Left lung (tissue), 10 donors: ENCODE measurements around the gene DHX38. TPM values are rescaled to one million over a fixed set of nuclear protein-coding genes. Genes with fewer than 3 reads are reported as not detected.
A peak's percentile ranks its signal among the peaks of the same experiment; 100 is the strongest.
"Not testable (repeated sequence)": the region's sequence is repeated elsewhere in the genome, so short reads cannot be mapped to it uniquely, and the experiment has no call there.

Experiments
- ATAC-seq: fragments of 200-7000 bp; cut with Tn5 transposase; one replicate; pipeline ENCODE4 v1.9.1; 2020; ENCODE audit warnings: moderate library complexity
- DNase-seq, 4 donors: peaks; one replicate each; pipeline ENCODE4 v3.0.0-alpha.2; 2013 to 2020
- H3K27ac ChIP-seq, 2 donors: fragments of 200-600 bp; sonication (generic) in 1 of 2; one replicate each; pipeline versions ENCODE4 v1.5.0 to v1.8.0; 2020 to 2021
- H3K27me3 ChIP-seq, 2 donors: fragments of 200-600 bp; sonication (generic) in 1 of 2; one replicate each; pipeline versions ENCODE4 v1.5.0 to v1.8.0; 2020 to 2021
- H3K36me3 ChIP-seq, 2 donors: fragments of 200-600 bp; sonication (generic) in 1 of 2; one replicate each; pipeline versions ENCODE4 v1.5.0 to v1.8.0; 2020 to 2021
- H3K4me1 ChIP-seq, 2 donors: fragments of 200-600 bp; one replicate each; pipeline ENCODE4 v1.8.0; 2021
- H3K4me3 ChIP-seq, 2 donors: fragments of 200-600 bp; sonication (generic) in 1 of 2; one replicate each; pipeline versions ENCODE4 v1.5.0 to v1.8.0; 2020 to 2021; ENCODE audit warnings: mild to moderate bottlenecking in 1 of 2
- H3K9me3 ChIP-seq, 2 donors: fragments of 200-600 bp; sonication (generic) in 1 of 2; one replicate each; pipeline versions ENCODE4 v1.5.0 to v1.8.0; 2020 to 2021
- intact Hi-C, 2 donors: fragments of 100-400 bp; cut with DNase I; formaldehyde crosslinking; loops; one replicate each; pipeline versions ENCODE4 v1.11.2 to v1.14.2; 2022
- polyA plus RNA-seq, 6 donors: library from polyadenylated mRNA; unstranded; fragments of 120-200 nt; gene quantifications; one replicate each; pipeline ENCODE4 v1.2.1, GENCODE V29; 2013; ENCODE audit not compliant: insufficient read length in 6 of 6
- total RNA-seq, 2 donors: library from RNA; stranded (reverse); fragmentation: NEBNext Ultra II Directional; extraction: Animal tissue kit (Norgen Biotek cat#: 25700); gene quantifications; one replicate each; pipeline ENCODE4 v1.2.1, GENCODE V29; 2021
- TF ChIP-seq, protein P1 (sequence below), 2 donors: fragments of 200-600 bp; sonication (generic) in 1 of 2; IDR thresholded peaks; one replicate each; pipeline versions ENCODE4 v1.5.0 to v1.8.0; 2021; ENCODE audit warnings: antibody characterized with exemption in 2 of 2
- donor health status: DM: no; HTN: yes; CAD: no.
- donor health status: DM: no; HTN: no; CAD: no.

Gene DHX38
- total and polyA plus RNA-seq, 8 donors = 41.5 to 81.6 (median 75.4) TPM

DNA sequence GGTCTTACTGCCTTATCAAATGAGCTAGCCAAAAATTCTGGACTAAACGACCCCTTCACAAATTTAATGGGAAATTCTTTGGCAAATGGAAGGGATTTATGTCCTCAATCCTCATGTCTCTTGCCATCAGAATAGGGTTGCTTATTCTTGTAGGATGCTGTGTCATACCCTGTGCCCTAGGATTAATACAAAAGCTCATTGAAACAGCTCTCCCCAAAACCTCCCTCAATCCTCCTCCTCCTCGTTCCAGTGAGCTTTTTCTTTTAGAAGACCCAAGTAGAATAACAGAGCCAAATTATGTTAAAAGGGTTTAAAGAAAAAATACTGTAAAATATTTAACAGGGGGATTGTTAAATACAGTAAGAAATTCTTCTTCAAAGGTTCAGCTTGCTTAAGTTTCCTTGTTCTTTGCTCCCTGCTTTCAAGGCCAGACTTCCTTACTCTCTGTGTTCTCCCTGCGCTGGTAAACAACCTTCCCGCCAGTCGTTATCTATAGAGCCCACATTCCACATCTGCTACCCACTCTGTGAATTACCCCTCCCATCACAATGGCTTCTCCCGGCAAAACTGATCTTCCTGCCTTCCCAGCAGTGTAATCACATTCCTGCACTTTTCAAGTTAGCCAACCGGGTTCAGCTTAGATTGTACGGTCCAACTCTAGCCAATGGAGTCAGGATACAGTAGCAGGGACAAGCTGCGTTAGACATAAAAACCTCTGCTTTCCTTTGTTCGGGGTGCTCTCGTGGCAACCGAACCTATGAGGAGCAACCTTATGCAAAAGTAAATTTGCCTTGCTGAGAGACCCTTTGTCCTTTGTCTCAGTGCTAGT is 20.9 kb upstream of the DHX38 start:
- peak in 1 of 4 donors; percentile 6 for DNase-seq
- ATAC-seq = peak; percentile 21
- H3K9me3 ChIP-seq = no peaks in the 10 kb centered on the region
- no peak overlapping the region for H3K27ac ChIP-seq
- H3K4me3 ChIP-seq = no peak overlapping the region
- intact Hi-C loops = no loop called here
- H3K36me3 ChIP-seq = peaks cover 0 to 3% of the 10 kb centered on the region in 2 donors
- H3K4me1 ChIP-seq = peaks cover 3 to 10% of the 10 kb centered on the region in 2 donors
- no peaks in the 10 kb centered on the region for H3K27me3 ChIP-seq
- TF ChIP-seq, protein P1, sequence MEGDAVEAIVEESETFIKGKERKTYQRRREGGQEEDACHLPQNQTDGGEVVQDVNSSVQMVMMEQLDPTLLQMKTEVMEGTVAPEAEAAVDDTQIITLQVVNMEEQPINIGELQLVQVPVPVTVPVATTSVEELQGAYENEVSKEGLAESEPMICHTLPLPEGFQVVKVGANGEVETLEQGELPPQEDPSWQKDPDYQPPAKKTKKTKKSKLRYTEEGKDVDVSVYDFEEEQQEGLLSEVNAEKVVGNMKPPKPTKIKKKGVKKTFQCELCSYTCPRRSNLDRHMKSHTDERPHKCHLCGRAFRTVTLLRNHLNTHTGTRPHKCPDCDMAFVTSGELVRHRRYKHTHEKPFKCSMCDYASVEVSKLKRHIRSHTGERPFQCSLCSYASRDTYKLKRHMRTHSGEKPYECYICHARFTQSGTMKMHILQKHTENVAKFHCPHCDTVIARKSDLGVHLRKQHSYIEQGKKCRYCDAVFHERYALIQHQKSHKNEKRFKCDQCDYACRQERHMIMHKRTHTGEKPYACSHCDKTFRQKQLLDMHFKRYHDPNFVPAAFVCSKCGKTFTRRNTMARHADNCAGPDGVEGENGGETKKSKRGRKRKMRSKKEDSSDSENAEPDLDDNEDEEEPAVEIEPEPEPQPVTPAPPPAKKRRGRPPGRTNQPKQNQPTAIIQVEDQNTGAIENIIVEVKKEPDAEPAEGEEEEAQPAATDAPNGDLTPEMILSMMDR (IDR thresholded peaks at IDR 0.05) = no peak

DNA sequence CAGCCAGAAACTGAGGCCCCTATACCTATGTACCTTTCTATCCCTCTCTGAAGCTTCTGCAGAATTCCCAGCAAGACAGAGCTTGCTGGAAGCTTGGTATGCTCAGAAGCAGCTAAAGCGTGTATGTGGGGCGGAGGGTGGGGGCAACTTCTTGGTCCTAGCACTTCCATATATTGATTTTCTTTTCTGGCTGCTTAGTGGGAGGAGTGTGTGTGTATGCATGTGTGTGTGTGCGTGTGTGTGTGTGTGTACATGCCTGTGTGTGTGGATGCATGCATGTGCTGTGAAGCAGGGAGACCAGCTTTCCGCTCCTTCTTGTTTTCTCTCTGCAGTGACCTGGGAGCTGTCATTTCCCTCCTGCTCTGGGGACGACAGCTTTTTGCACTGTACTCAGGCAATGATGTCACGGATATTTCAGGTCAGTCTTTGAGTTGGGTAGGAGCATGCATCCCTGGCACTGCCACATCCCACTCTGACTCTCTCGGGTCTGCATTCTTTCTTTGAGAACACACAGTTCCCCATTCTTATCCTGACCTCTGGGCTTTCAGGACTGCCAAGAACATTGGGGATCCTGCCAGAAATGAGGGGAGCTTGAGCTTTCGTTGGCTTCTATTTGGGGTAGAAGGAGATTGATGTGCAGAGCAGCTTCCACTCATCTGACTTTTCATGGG is 20.0 kb upstream of the DHX38 start:
- no peaks in the 10 kb centered on the region for H3K27me3 ChIP-seq
- no peak overlapping the region for H3K27ac ChIP-seq
- DNase-seq (peak in 1 of 4 donors; percentile 1), ATAC-seq (no peak)
- H3K36me3 ChIP-seq = peaks cover 0 to 10% of the 10 kb centered on the region in 2 donors
- intact Hi-C loops = no loop called here
- TF ChIP-seq, protein P1 (IDR thresholded peaks at IDR 0.05) = no peak
- no peak overlapping the region for H3K4me3 ChIP-seq
- H3K9me3 ChIP-seq = no peaks in the 10 kb centered on the region
- H3K4me1 ChIP-seq = peaks cover 2 to 3% of the 10 kb centered on the region in 2 donors

DNA sequence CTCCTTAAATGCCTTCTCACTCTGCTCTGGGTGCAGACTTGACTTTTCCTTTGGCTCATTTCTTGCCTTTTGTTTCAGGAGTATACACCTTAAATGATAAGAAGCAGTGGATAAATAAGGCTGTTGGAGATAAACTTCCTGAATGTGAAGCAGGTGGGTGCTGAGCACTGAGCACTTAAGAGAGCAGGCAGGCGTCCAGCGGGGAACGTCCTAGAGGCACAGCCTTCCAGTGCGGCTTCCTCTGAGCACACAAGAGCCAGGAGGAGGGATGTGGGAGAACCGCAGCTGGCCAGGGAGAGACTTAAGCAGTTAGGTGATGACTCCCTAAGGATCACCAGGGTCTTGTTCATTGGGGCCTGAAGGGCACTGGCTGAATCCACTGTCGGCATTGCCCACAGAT is 18.6 kb upstream of the DHX38 start:
- ATAC-seq = peak; percentile 75
- not testable (repeated sequence) for H3K4me3 ChIP-seq

DNA sequence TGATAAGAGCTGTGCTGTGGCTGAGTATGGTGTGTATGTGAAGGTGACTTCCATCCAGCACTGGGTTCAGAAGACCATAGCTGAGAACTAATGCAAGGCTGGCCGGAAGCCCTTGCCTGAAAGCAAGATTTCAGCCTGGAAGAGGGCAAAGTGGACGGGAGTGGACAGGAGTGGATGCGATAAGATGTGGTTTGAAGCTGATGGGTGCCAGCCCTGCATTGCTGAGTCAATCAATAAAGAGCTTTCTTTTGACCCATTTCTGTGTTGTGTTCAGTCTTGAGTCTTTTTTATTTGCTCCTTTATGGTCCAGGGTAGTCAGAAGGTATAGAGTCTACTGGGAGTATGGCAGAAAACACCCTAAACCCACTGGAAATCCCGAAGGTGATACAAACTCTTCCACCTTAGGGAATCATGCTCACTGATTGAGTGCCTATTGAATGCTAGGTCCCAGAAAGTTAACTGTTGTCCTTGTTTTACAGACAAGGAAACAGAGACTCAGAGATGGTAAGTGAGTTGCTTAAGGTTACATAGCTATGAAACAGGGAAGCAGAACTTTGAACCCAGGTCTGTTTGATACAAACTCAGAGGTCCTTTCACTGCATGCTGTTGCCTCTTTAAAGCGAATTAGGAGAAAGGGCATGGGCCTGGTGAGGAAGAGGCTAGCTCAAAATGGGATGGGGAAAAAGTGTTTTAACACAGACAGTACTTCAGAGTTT is 16.5 kb upstream of the DHX38 start:
- H3K36me3 ChIP-seq, ATAC-seq, intact Hi-C loops: not testable (repeated sequence)

More for the DNA sequence above, 18.6 kb upstream of the DHX38 start:
- H3K27ac ChIP-seq, H3K9me3 ChIP-seq, H3K27me3 ChIP-seq, intact Hi-C loops, H3K4me1 ChIP-seq, H3K36me3 ChIP-seq, DNase-seq: not testable (repeated sequence)

DNA sequence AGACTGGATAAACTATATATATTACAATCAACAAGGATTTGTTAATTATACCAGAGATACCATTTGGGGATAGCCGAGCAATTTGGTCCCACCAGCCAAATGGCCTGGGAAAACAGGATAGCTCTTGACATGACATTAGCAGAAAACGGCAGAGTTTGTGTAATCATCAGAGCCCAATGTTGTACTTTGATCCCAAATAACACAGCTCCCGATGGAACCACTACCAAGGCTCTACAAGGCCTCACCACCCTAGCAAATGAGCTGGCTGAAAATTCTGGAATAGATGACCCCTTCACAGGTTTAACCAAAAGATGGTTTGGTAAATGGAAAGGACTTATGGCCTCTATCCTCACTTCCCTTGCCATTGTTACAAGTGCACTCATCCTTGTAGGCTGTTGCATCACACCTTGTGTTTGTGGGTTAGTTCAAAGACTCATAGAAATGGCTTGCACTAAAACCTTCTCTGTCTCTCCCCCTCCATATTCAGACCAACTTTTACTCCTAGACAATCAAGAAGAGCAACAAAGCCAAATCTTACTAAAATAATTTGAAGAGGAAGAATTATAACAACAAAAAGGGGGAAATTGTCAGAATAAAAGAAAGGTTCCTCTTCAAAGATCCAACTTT is 9.8 kb upstream of the DHX38 start:
- Histone ChIP-seq H3K27ac (no peak overlapping the region), H3K4me3 (no peak overlapping the region), H3K9me3 (peaks cover 0 to 13% of the 10 kb centered on the region in 2 donors), H3K4me1 (no peaks in the 10 kb centered on the region), H3K27me3 (no peaks in the 10 kb centered on the region), H3K36me3 (peaks cover 0 to 50% of the 10 kb centered on the region in 2 donors)
- TF ChIP-seq, protein P1 (IDR thresholded peaks at IDR 0.05) = no peak
- ATAC-seq = no peak
- intact Hi-C loops = no loop called here
- DNase-seq = no peak

More for the DNA sequence above, 16.5 kb upstream of the DHX38 start:
- H3K4me3 ChIP-seq, DNase-seq, H3K9me3 ChIP-seq, H3K27me3 ChIP-seq, H3K4me1 ChIP-seq, H3K27ac ChIP-seq: not testable (repeated sequence)
